HG03378 (cell line): ENCODE data around the gene PRDX2.
"Not testable (repeated sequence)": the region's sequence is repeated elsewhere in the genome, so short reads cannot be mapped to it uniquely, and the experiment has no call there.

ENCODE experiments used
- ATAC-seq: cut with Tn5 transposase; IDR thresholded peaks from one replicate; pipeline ENCODE4 v1.9.1; 2021; ENCODE audit warnings: mild to moderate bottlenecking, moderate library complexity; ENCODE audit not compliant: unreplicated experiment

Gene PRDX2

DNA sequence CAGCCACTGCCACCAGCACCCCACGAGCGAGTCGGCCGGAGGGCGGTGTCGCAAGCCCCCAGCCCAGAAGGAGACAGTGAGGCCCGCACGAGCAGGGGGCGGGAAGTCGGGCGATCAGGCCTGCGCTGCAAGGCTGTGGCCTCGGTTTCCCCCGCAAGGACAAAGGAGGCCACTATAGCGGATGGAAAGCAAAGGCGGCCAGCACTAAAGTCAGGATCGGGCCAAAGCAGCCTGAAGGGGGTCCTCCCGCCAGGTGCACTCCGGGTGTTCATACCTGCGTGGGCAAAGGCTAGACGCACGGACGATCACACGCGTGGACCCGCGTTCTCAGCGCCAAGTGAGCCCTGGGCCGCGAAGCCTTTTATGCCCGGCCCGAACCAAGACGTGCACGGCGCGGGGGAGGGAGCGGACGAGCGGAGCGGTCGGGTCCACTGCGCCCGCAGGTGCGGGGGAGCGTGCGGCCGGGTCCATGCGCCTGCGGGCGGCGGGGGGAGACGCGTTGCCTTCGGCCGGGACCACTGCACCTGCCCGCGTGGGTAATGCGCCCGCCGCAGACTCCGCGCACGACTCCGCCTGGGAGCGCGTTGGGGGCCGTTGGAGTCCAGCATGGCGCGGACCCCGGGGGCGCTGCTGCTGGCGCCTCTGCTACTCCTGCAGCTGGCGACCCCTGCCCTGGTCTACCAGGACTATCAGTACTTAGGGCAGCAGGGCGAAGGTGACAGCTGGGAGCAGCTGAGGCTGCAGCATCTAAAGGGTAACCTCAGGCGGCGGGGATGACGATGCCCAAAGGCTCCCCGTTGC is at the start of gene PRDX2, which contains the start of gene THSD8:
Gene PRDX2, minus strand, starts transcription at position 335 of the 801 bp plus-strand sequence. CDS start 539 bp downstream, outside the sequence.
Gene THSD8, plus strand, starts transcription at position 604 of the 801 bp plus-strand sequence. Its CDS starts 3 bp downstream, at position 607.
- no peak for ATAC-seq

DNA sequence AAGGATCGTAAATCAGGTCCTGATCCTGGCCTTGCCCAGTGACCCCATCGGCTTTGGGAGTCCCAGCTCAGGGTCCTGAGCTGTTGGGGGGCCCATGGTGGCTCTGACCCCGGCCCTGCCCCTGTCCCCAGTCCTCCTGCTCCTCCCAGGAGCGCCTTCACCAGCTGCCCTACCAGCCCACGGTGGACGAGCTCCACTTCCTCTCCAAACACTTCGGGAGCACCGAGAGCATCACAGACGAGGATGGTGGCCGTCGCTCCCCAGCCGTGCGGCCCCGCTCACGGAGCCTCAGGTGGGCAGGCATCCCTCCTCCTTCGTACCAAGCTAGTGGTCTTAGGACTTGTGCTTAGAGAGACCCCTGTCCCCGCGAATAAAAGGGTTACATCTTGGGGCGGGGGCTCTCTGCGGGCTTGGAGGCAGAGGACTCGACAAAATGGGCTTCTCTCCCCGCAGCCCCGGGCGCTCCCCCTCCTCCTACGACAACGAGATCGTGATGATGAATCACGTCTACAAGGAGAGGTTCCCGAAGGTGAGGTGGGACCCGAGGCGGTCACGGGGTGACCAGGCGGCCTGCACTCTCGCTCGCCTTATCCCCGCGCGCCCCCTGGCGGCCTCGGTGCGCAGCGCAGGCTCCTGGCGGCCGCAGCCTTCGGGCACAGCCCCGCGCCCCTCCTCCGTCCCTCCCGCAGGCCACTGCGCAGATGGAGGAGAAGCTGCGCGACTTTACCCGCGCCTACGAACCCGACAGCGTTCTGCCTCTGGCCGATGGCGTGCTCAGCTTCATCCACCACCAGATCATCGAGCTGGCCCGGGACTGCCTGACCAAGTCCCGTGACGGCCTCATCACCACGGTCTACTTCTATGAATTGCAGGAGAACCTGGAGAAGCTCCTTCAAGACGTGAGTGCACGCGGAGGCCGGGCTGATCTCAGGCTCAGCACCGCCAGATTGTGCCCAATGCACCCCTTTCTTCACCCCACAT is 45.8 kb upstream of the PRDX2 start:
- no peak for ATAC-seq

DNA sequence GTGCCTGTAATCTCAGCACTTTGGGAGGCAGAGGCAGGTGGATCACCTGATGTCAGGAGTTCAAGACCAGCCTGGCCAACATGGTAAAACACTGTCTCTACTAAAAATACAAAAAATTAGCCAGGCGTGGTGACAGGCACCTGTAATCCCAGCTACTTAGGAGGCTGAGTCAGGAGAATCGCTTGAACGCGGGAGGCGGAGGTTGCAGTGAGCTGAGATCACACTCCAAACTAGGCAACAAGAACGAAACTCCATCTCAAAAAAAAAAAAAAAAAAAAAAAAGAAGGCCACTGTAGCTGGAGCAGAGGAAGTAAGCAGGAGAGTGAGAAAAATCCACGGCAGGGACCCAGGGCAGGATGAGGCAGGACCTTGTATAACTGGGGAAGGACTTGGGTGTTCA is 45.0 kb upstream of the PRDX2 start:
- ATAC-seq: not testable (repeated sequence)

DNA sequence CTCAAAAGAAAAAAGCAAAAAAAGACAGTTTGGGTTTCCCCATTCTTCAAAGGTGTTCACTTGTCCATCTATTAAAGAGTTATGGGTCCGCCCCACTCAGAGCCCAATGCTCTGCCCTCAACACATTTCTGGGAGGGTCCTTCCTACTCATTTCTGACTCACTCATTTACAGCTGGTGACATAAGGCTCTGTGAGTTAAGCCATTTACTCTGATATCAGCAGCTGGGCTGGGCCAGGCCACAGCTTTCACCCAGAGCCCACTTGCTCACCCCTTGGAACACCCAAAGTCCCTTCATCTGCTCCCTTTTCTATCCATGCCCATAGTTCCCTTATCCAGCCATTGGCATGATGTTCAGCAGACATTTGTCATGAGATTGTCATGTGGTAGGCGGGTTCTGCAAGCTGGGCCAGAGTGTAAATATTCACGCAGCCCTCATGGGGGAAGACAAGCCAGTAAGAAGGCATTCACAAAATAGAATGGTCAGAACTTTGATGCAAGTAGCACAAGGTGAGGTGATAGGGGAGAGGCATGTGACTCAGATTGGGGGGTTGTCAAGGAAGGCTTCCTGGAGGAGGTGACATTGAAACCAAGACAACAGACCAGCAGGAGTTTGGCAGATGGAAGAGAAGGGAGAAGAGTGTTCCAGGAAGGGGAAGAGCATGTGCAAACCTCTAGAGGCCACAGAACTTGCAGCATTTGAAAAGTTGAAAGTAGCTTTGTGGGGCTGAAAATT is 42.6 kb upstream of the PRDX2 start:
- no peak for ATAC-seq

DNA sequence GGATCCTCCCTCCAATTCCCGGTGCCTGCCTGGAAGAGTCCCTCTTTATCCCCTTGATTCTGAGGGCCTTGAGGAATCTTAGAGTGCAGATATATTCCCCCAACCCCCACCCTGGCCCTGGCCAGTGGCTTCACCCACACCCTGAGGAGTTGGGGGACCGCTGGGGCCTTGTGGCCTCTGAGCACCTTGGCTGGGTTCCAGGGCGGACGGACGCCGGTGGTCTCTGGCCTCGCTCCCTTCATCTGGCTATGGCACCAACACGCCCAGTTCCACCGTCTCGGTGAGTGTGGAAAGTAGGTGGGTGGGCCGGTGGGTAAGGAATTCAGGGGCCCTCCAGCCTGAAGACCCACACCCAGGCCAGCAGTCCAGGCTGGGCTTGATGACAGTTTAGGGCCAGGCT is 41.7 kb upstream of the PRDX2 start:
- no peak for ATAC-seq

DNA sequence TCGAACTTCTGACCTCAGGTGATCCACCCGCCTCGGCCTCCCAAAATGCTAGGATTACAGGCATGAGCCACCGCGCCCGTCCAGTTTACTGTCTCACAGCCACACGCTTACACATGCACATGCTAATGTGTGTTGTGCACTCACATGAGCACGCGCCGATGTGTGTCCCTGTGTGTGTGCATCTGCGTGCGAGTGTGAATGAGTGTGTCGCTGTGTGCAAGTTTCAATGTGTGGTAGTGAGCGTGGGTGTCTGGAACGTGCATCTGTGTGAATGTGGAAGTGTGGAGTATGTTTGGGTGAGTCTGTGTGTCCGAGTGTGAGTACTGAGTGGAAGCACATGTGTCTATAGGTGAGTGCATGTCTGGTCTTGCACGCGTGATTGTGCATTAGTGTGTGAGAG is 40.9 kb upstream of the PRDX2 start:
- no peak for ATAC-seq

DNA sequence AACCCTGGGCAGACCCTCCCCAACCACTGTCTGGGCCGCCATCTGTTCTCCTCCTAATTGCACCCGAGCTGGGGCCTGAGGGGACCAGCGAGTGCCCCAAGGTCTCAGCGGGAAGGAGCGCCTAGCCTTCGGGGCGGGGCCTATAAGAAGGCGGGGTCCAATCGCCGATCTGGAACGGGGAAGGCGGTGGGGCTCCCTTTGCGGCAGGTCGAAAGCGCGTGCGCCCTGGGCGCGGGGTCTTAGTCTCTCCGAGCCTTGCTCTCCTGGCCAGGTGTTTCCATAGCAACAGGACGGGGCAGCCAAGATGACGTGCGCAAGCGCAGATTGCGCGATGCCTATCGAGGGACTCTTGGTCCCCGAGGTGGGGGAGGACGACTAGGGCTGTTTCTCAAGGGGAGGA is 39.5 kb upstream of the PRDX2 start:
- no peak for ATAC-seq

DNA sequence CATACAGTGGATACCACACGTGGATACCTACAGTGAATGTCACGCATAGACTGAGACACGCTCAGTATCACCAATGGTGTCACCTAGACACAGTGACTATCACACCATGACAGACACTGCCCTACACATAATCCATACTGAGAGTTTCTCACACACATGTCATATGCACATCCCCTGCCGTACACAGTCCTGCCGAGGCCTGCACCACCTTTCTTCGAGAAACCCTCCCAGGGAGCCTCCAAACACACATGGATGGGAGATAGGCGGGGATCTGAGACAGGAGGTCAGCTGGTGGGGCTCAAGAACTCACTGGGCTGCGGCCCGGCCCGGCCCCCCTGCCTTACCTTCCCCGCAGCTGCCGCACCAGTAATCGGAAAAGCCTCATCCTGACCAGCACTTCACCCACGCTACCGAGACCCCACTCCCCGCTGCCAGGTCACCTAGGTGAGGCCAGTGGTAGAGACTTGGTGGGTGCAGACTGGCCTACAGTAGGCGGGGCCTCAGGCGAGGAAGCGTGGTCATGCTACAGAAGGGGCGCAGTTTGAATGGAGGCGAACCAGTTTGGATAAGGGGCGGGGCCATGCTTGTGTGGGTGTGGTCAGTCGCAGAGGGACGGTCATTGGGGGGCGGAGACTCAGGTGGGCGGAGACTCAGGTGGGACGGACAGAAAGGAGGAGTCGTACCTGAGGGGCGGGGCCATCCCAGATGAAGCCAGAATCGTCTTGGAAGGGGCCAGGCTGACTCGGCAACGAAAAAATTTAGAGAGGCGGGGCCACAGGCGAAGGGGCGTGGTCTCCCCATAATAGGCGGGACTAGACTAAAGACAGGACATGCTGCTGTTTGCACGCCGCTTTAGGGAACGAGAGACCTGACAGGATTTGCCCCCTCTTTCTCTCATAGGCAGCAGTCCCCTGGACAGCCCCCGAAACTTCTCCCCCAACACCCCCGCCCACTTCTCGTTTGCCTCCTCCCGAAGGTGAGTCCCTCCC is 38.8 kb upstream of the PRDX2 start:
- ATAC-seq: no peak

DNA sequence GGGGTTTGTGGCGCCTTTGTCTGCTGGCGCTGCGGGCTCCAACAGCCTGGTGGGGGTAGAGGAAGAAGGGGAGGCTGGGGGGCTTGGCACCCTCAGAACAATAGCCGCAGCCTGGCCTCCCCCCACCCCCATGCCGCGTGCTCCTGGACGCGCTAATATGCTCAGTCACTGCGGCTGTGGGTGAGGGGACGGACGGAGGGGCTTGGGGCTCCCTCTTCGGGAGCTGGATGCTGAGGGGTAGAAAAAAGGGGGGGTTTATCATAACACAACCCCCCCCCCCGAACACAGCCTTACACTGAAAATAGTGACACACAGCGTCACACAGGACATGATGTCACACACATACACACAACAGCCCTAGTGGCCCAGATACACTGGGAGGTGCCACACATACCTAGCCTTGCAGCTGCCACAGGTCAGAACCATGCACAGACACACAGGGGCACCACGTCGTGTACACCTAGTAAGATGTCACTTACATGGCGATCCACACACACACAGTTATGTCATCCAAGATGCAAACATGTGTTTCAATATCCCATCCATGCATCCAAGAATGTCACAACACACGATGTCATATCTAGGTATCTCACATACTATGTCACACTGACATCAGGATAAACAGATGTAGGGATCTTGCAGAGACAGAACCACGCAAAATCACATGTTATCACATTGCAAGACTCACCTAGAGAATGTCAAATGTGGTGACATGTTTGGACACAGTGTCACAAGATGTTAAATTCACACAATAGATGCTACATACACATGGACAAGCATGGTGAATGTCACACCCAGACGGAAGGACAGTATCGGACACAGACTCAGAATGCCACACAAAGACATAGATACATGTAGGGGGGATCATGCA is 37.5 kb upstream of the PRDX2 start:
- ATAC-seq: no peak

DNA sequence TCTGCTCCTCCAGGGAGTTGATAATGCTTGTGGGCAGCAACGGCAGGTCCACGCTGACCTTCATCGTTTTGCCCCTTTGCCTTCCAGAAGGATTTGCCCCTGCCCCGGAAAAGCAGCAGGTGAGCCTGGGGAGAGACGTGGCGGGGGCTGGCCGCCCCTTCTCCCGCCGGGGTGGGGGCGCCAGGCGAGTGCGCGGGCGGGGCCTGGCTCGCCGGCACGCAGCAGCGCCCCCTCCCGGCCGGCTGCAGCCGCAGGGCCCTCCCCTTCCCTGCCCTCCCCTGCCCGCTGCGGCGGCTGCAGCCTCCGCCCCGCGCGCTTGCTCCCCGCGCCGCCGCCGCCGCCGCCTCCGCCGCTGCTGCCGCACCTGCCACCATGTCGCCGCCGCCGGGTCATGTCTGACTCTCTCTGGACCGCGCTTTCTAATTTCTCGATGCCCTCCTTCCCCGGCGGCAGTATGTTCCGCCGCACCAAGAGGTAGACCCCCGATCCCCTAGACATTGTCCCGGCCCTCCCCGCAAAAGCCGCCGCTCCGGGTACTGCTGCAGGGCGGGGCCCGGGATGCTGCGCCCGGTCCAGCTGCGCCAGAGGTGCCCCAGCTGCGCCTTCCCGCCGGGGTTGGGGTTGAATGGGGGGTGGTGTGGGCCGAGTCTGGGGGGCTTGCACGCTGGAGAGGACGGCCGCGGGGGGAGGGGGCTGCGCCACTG is 36.7 kb upstream of the PRDX2 start, which contains the start of gene MAST1:
Gene MAST1, plus strand, starts transcription at position 334 of the 704 bp plus-strand sequence. Its CDS starts 58 bp downstream, at position 392.
- no peak for ATAC-seq

DNA sequence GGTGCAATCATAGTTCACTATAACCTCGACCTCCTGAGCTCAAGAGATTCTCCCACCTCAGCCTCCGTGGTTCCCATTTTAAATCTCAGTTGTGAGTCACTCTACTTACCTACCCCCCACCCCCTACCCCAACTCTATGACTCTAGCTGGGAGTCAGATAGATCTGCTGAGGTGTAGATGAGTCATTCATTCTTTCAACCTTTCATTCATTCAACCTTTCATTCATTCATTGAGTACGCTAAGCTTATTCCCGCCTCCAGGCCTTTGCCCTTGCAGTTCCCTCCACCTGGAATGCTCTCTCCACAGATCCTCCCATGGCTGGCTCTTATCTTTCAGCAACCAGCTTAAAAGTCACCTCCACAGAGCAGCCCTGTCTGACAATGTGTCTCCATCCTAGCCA is 35.6 kb upstream of the PRDX2 start:
- no peak for ATAC-seq

DNA sequence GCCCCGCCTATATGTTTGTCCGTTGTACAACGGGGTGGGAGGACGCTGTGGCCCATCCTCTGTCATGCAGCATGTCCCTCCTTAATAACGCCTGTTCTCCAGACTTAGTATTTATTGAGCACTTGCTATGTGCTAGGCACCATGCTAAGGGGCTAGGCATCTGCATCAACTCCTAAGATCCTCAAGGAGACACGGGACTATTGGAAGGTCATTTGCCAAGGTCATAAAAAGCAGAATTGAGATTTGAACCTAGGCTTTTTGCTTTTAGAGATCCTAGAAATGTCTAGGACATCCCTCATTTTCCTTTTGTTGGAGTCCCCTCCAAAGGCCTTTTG is 34.9 kb upstream of the PRDX2 start:
- no peak for ATAC-seq

DNA sequence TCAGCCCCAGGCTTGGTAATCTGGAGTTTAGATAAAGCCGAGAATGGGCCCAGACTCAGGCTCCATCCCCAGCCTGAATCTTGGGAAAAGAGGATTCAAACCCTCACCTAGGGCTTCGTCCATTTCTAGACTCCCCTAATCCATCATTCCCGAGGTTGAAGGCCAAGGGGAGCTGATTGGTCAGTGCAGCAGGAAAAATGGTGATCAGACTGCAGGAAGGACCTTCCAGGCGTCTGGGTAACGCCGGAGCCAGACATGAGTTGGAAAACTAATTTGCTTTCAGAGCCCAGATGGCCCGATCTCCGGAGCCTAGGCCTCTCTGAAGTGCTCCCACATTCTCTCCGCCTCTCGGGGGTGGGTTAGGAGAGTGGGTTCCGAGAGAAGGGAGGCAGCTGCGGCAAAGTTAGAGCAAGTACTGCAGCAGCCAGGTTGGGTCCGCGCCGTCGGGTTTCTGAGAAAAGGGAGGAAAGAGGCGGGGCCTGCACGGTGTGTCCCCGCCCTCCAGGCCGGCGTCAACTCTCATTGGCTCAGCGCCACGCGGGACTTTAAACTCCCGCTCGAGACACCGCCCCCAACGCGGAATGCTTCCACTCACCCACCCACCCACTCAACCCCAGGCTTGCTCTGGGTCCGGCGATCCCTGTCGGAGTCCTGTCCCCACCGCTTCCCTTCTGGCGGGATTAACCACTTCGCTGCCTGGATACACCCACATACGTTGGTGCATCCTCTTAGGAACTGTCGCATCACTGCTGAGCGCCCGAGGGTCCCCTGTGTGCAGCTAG is 33.6 kb upstream of the PRDX2 start:
- no peak for ATAC-seq

DNA sequence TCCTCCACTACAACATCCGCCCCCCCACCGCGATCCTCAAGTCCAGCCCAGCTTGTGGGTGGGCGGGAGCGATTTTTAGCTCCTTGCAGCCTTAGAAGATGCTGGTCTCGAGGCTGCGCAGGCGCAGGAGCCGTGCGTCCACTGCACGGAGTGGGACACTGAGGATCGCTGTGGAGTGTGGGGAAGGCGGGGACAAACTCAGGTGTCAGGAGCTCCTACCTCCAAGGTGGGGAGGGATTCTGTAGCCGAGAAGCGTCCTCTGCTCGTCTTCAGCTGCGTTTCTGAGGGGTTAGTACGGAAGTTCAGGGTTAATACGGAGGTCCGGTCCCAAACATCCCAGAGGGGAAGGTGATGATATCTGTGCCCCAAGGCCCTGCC is 33.0 kb upstream of the PRDX2 start, which contains the start of gene RTBDN:
Gene RTBDN, minus strand, starts transcription at position 14 of the 378 bp plus-strand sequence. CDS start 4,600 bp downstream, outside the sequence.
- ATAC-seq: no peak

DNA sequence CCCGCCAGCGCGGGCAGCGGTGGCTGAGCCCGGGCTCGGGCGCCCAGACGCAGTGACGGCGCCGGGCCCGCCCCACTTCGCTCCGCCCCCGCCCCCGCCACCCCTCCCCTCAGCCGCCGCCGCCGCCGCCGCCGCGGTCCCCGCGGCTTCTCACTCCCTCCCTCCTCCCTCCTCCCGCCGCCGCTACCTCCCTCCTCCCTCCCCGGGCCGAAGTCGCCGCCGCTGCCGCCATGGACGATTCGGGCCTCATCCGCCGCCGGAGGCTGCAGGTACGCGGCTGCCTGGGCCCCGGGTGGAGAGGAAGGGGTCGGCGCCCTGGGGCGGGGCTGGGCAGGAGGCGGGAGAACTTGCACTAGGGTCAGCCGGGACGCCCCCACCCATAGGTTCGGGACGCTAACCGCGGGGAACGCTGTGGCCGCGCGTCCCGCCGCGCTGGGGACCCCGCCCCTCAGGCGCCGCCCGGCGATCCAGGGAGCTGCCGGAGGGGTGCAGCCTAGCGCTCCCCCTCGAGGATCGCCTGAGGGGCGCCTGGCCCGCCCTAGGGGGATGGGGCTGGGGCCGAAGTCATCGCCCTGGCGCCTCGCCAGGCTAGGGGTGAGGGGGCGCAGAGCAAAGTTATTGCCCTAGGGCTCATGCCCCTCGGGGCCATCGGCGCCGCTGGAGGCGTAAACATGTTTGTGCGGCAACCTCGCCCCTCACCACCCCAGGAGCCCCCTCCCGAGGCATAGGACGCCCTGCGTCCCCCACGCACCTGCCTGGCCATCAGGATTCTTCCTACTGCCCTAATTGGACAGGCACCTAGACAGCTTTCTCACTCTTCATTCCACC is 32.4 kb upstream of the PRDX2 start:
- no peak for ATAC-seq

DNA sequence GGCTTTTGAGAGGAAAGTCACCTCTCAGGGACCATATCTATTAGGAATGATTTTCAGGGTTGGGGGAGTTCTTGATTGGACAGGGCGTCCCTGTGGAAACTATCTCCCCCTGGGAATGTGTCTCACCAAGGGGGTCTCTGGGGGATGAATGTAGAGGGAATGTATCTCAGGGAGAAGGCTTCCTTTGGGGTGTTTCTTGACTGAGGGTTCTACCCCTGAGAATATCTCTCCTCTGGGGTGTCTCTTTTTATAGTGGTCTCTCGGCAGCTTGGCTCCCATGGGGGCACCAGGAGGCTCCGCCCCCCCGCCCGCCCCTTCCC is 31.8 kb upstream of the PRDX2 start:
- ATAC-seq: no peak

DNA sequence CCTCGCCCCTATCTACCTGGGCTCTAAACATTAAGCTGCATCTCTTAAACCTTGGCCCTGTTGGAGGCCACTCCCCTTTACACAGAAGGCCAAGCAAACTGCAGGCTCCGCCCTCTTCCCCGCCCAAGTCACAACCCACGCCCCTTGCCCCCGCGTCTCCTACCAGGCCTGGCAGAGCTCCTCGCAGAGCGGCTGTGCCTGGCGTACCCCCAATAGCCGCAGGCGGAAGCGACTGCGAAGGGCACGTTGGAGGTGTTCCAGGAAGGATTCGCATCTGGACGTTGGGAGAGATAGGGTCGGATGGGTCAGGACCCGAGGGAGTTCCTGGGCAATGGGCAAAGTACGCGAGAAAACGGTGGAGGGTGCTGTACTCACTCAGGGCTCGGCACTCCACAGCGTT is 26.9 kb upstream of the PRDX2 start:
- no peak for ATAC-seq
